Adrenal gland (tissue), 5 donors: ENCODE results near the gene PIK3AP1.

ENCODE experiments used
- POLR2A ChIP-seq, 2 donors: fragments of 450-650 bp; IDR thresholded peaks; one replicate each; pipeline ENCODE4 v1.6.1; 2017; ENCODE audit warnings: antibody characterized with exemption in 2 of 2, mild to moderate bottlenecking in 2 of 2, moderate library complexity in 1 of 2
- TF ChIP-seq, protein P1 (sequence below), 6 experiments: fragments of 450-650 bp in 4 of 6; fragments of 200-600 bp in 2 of 6; sonication (generic) in 1 of 6; IDR thresholded peaks; 1 replicate in 5 of 6; 2 replicates in 1 of 6; pipeline versions ENCODE4 v1.5.1 to v1.8.0; 2016 to 2021; ENCODE audit warnings: antibody characterized with exemption in 6 of 6, mild to moderate bottlenecking in 2 of 6, moderate library complexity in 1 of 6
- donor health status: DM: no; HTN: no; CAD: no.

DNA sequence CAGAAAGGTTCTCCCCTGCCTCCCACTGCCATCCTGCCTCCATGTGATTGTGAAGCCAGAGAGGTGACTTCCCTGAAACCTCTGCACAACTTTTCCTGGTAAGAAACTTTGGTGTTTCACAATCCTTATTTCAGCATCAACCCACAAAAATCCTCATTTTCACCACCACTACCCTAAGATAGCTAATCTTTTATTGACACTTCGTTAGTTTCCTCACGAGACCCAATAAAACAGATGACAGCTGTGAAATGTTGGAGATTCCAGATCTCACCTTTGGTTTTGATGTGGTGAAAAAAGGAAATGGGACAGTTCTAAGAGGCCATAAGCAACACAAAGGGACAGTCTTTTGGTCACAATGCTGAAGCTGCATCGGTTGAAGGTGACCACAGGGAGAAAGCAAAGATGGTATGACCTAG lies 73.6 kb downstream of the PIK3AP1 start:
- TF ChIP-seq, protein P1, sequence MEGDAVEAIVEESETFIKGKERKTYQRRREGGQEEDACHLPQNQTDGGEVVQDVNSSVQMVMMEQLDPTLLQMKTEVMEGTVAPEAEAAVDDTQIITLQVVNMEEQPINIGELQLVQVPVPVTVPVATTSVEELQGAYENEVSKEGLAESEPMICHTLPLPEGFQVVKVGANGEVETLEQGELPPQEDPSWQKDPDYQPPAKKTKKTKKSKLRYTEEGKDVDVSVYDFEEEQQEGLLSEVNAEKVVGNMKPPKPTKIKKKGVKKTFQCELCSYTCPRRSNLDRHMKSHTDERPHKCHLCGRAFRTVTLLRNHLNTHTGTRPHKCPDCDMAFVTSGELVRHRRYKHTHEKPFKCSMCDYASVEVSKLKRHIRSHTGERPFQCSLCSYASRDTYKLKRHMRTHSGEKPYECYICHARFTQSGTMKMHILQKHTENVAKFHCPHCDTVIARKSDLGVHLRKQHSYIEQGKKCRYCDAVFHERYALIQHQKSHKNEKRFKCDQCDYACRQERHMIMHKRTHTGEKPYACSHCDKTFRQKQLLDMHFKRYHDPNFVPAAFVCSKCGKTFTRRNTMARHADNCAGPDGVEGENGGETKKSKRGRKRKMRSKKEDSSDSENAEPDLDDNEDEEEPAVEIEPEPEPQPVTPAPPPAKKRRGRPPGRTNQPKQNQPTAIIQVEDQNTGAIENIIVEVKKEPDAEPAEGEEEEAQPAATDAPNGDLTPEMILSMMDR (IDR thresholded peaks at IDR 0.05) = no peak
- no peak for TF ChIP-seq POLR2A (IDR thresholded peaks at IDR 0.05)
